Stimulated activated CD8-positive, alpha-beta memory T cell treated with anti-CD3 and anti-CD28 coated beads, Interleukin-15, amount 100 ng/mL, for 48 hours (primary cell): ENCODE data around the gene ALDOA.

Experiments used
- DNase-seq, 2 donors: peaks; one replicate each; pipeline ENCODE4 v3.0.0-alpha.2; 2020; ENCODE audit warnings: low read depth in 2 of 2

Gene ALDOA

GRCh38 chr16:30041841-30042240, 23.7 kb upstream of the ALDOA start:
- DNase-seq = no peak

GRCh38 chr16:30046178-30046577, 19.4 kb upstream of the ALDOA start:
- DNase-seq = no peak

GRCh38 chr16:30046588-30046987, 19.0 kb upstream of the ALDOA start:
- no peak for DNase-seq

- DNase-seq = no peak
Measured at GRCh38 chr16:30049871-30050270, 15.7 kb upstream of the ALDOA start.

GRCh38 chr16:30051518-30051917, 14.0 kb upstream of the ALDOA start:
- no peak for DNase-seq

GRCh38 chr16:30052671-30053372, 12.7 kb upstream of the ALDOA start:
- DNase-seq = peak; percentile 90 to 91

- no peak for DNase-seq
Measured at GRCh38 chr16:30053376-30054015, 12.1 kb upstream of the ALDOA start.

GRCh38 chr16:30054451-30054850, 11.1 kb upstream of the ALDOA start:
- no peak for DNase-seq

- DNase-seq = peak; percentile 34 to 45
Measured at GRCh38 chr16:30054959-30055553, 10.5 kb upstream of the ALDOA start.

GRCh38 chr16:30060346-30060745, 5.2 kb upstream of the ALDOA start:
- DNase-seq = no peak

- DNase-seq = no peak
Measured at GRCh38 chr16:30060836-30061554, 4.6 kb upstream of the ALDOA start.

GRCh38 chr16:30063278-30063892, 2.2 kb upstream of the ALDOA start:
- no peak for DNase-seq

GRCh38 chr16:30063893-30064728, 1.4 kb upstream of the ALDOA start:
- peak; percentile 60 to 61 for DNase-seq

- no peak for DNase-seq
Measured at GRCh38 chr16:30064729-30065101, 845 bp upstream of the ALDOA start.

GRCh38 chr16:30065943-30066760, 592 bp downstream of the ALDOA start:
- DNase-seq = peak in 1 of 2 donors; percentile 32

- DNase-seq = no peak
Measured at GRCh38 chr16:30066761-30067583, 1.4 kb downstream of the ALDOA start.

GRCh38 chr16:30067584-30067916, 2.0 kb downstream of the ALDOA start:
- no peak for DNase-seq

- DNase-seq = no peak
Measured at GRCh38 chr16:30068333-30068732, 2.8 kb downstream of the ALDOA start.

- no peak for DNase-seq
Measured at GRCh38 chr16:30068750-30069610, 3.4 kb downstream of the ALDOA start.
